Mononuclear cell (primary cell): ENCODE results near the gene FSD1. TPM values are rescaled to one million over a fixed set of nuclear protein-coding genes. Genes with fewer than 3 reads are reported as not detected.

Experiments
- H3K27me3 ChIP-seq: 2 replicates; pipeline ENCODE4 v1.6.0; 2011; ENCODE audit warnings: low read length, control low read depth; ENCODE audit not compliant: insufficient read depth
- H3K4me1 ChIP-seq: 2 replicates; pipeline ENCODE4 v1.5.1; 2011; ENCODE audit warnings: mild to moderate bottlenecking, low read length, control low read depth; ENCODE audit not compliant: insufficient read depth
- H3K4me3 ChIP-seq: 2 replicates; pipeline ENCODE4 v1.5.1; 2011; ENCODE audit warnings: mild to moderate bottlenecking, low read length, moderate library complexity
- H3K9me3 ChIP-seq: 2 replicates; pipeline ENCODE4 v1.5.1; 2011; ENCODE audit warnings: low read depth, mild to moderate bottlenecking, control low read depth, low read length
- total RNA-seq: library from RNA; depleted of rRNA; stranded (reverse); fragments of >200 nt; gene quantifications from one replicate; pipeline ENCODE4 v1.2.3, GENCODE V29; 2012

The FSD1 gene
- total RNA-seq, 1 donor = 0.73 TPM

DNA sequence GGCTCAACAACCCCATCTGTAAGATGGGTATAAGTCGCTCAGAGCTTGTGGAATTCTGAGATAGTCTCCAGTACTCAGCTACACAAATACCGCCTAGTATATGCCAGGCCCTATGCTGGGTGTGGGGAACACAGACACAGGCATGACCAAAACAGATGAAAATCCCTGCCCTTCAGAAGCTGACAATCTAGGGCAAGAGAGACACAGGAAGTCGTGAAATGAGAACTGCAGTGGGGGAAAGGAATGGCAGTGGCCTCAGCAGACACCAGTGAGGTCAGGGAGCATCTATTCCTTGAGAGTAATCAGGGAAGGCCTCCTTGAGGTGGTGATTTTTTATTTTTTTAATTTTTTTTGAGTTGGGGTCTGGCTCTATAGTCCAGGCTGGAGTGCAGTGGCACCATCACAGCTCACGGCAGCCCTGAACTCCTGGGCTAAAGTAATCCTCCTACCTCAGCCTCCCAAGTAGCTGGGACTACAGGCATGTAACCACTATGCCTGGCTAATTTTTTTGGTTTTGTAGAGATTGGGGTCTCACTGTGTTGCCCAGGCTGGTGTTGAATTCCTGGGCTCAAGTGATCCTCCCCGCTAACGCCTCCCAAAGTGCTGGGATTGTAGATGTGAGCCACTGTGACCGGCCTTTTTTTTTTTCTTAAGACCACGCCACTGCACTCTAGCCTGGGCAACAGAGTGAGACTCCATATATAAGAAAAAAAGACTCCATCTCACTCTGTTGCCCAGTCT lies 5.4 kb upstream of the FSD1 start:
- H3K4me1 ChIP-seq = peaks cover 4% of the 10 kb centered on the region
- H3K27me3 ChIP-seq = no peaks in the 10 kb centered on the region
- no peaks in the 10 kb centered on the region for H3K9me3 ChIP-seq
- H3K4me3 ChIP-seq = no peak overlapping the region

DNA sequence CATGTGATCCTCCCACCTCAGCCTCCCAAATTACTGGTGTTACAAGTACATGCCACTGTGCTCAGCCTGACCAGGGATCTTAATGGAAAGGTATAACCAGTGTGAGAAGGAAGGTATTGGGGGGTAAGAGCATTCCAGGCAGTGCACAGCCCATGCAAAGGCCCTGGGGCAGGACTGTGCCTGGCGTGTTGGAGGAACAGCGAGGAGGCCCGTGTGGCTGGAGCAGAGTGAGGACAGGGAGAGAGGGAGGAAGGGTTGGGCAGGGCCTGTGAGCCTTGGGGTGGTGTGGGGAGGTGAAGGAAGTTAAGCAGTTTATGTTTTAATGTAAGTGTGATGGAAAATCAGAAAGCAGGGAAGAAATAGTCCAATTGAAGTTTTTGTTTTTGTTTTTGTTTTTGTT lies 3.8 kb upstream of the FSD1 start:
- no peak overlapping the region for H3K4me3 ChIP-seq
- H3K27me3 ChIP-seq = no peaks in the 10 kb centered on the region
- peaks cover 9% of the 10 kb centered on the region for H3K4me1 ChIP-seq
- no peaks in the 10 kb centered on the region for H3K9me3 ChIP-seq

DNA sequence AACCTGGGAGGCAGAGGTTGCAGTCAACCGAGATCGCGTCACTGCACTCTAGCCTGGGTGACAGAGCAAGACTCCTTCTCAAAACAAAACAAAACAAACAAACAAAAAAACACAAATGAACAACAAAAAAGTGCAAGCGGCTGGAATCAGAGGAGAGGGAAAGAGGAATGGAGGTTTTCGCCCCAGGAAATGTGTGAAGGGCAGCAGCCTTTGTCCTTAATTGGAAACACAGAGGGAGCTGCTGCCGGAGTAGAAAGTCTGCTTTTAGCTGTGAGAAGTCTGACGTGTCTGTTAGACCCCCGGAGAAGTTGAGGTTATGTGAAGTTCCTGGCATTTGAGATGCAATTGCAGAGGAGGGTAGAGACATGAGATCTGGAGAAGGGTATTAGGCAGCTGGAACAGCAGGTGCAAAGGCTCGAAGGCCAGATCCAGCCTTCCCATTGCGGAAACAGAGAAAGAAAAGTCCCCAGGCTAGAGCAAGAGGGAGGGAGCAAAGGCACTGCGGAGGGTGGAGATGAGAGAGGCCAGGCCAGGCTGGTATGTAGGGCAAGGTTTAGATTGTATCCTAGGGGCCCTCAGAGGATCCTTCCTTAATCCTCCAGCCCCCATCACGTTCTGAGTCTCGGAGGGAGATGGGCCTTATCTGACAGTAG lies 2.7 kb upstream of the FSD1 start:
- Histone ChIP-seq H3K27me3 (no peaks in the 10 kb centered on the region), H3K4me3 (peak overlapping the region; percentile 24), H3K4me1 (peaks cover 9% of the 10 kb centered on the region), H3K9me3 (no peaks in the 10 kb centered on the region)

DNA sequence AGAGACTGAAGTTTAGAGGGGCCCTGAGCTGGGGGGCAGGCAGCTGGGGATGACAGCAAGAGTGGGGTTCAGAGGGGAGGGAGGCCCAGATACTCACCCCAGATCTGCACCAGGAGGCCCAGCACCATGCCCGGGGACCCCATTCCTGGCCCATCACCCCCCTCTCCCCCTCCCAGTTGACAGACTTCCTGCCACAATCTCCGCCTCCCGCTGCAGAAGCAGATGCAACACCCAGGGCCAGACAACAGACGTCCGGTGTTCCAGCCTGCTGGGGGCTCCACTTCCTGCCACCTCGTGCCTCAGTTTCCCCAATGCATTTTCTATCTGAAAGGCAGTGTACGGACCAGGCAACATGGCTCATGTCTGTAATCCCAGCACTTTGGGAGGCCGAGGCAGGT lies 2.2 kb upstream of the FSD1 start, which contains the start of gene TMIGD2:
TMIGD2 (minus strand) TSS at position 147 of the 398 bp plus-strand sequence; CDS start at position 143, 4 bp downstream.
- Histone ChIP-seq H3K4me1 (peaks cover 9% of the 10 kb centered on the region), H3K9me3 (no peaks in the 10 kb centered on the region), H3K4me3 (peak within 1 kb of the TSS; percentile 24)

DNA sequence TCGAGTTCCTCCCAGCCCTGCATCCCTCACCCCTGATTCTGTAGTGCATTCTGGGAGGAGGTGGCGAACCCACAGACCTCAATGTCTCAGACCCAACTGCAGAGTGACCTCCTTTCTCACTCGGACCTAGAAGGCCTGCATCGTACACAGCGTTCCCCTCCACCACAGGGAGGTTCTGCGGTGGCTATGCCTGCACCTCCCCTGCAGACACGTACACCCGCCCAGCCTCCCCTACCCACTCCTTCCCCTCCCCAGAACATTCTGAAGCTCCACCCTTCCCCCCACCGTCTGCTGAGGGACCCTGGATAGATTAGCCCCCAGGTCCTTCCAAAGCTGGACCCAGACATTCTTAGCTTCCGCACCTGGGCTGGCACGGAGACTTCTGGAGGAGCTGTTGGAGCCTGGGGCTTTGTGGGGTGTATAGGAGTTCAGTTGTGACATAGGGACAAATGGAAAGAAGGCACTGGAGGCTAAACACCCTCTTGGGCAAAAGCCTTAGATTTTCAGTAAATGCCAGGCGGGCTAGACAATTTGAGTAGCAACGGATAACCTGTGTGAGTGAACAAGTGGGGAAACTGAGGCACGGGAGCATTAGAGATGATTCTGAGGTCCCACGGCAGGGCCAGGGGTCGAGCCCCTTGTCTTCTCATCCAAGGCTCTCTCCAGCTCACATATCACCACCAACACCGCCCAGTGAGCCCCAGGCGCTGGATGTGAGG lies 420 bp upstream of the FSD1 start:
- H3K9me3 ChIP-seq = no peaks in the 10 kb centered on the region
- H3K4me1 ChIP-seq = peaks cover 9% of the 10 kb centered on the region
- no peaks in the 10 kb centered on the region for H3K27me3 ChIP-seq
- no peak overlapping the region for H3K4me3 ChIP-seq

More for the DNA sequence above, 2.2 kb upstream of the FSD1 start, which contains the start of gene TMIGD2:
- H3K27me3 ChIP-seq = no peaks in the 10 kb centered on the region

DNA sequence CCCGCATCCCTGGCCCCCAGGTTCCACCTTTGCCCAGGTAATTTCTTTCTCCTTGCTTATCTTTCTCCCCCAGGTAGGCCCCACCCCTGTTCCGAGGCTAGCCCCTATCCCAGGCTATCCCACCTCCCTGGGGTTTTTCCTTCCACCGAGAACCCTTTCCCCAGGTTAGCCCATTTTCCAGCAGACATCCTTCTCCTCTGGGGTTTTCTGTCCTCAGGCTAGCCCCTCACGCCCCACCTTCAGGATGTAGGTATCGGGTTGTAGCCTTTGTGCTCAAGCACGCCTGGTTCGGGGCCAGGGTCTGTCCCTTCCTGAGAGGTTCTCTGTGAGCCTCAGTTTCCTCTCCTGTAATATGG lies 837 bp downstream of the FSD1 start:
- no peaks in the 10 kb centered on the region for H3K27me3 ChIP-seq
- peaks cover 9% of the 10 kb centered on the region for H3K4me1 ChIP-seq
- no peaks in the 10 kb centered on the region for H3K9me3 ChIP-seq
- H3K4me3 ChIP-seq = no peak overlapping the region

DNA sequence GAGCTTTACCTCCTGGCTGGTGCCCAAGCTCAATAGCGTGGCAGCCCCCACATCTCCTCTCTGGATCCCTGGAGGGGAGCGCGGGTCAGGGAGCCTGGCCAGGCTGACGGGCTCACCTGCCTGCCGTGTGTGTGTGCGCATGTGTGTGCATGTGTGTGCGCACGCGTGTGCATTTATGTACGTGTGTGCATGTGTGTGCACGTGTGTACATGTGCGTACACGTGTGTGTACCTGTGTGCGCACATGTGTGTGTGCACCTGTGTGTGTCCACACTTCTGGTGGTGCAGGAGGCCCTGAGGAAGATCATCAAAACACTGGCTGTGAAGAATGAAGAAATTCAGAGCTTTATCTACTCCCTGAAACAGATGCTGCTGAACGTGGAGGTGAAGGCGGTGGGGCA lies 1.3 kb downstream of the FSD1 start:
- Histone ChIP-seq H3K4me1 (peaks cover 9% of the 10 kb centered on the region), H3K9me3 (no peaks in the 10 kb centered on the region), H3K4me3 (no peak overlapping the region), H3K27me3 (no peaks in the 10 kb centered on the region)

DNA sequence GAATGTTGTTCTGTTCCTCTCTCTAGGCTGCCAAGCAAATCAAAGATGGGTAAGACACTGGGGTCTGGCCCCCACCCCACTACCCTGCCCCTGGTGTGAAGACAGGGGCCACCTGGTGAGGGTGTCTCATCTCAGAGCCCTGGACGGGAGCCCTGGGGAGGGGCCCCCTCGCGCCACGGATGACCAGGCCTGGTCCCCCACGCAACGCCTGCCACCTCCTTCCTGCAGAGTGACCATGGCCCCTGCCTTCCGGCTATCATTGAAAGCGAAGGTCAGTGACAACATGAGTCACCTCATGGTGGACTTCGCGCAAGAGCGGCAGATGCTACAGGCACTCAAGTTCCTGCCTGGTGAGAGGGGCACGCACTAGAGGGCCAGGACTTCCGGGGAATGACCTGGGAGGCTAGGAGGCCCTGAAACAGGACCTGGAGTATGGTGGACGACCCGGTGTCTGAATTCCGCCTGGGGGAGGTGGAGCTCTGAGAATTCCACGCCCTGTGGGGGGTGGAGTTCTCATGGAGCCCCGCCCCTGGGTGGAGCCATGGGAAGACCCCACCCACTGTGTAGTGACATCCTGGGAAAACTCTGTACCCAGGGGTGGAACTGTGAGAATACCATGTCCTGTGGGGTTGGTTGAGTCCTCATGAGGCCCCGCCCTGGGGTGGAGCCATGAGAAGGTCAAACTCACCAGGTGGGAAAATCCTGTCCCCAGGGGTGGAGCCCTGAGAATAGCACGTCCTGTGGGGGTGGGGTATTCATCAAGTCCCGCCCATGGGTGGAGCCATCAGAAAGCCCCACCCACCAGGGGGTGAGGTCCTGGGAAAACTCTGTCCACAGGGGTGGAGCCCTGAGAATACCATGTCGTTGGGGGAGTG lies 6.1 kb downstream of the FSD1 start:
- no peaks in the 10 kb centered on the region for H3K27me3 ChIP-seq
- no peak overlapping the region for H3K4me3 ChIP-seq
- H3K9me3 ChIP-seq = no peaks in the 10 kb centered on the region
- H3K4me1 ChIP-seq = peaks cover 7% of the 10 kb centered on the region

DNA sequence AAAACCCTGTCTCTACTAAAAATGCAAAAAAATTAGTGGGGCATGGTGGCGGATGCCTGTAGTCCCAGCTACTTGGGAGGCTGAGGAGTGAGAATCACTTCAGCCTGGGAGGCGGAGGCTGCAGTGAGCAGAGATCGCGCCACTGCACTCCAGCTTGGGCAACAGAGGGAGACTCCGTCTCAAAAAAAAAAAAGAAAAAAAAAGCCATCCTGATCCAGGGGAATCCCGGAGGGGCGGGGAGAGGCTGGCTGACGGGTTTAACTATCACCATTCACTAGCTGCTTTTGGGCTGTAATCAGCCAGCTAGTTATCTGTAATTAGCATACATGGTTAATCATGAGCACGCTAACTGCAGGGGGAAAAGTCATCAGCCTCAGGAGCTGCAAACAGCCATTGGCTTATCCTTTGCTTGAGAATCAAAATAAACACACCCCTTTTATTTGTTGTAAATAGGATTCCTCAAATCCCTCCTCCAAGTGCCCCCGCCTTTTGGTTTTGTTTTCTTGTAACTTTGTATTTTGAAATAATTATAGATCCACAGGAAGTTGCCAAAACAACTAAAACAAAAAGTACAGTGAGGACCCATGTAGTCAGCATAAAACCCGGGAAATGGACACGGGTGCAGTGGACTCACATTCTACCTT lies 9.6 kb downstream of the FSD1 start:
- Histone ChIP-seq H3K4me3 (no peak overlapping the region), H3K9me3 (no peaks in the 10 kb centered on the region), H3K27me3 (no peaks in the 10 kb centered on the region), H3K4me1 (peaks cover 8% of the 10 kb centered on the region)

DNA sequence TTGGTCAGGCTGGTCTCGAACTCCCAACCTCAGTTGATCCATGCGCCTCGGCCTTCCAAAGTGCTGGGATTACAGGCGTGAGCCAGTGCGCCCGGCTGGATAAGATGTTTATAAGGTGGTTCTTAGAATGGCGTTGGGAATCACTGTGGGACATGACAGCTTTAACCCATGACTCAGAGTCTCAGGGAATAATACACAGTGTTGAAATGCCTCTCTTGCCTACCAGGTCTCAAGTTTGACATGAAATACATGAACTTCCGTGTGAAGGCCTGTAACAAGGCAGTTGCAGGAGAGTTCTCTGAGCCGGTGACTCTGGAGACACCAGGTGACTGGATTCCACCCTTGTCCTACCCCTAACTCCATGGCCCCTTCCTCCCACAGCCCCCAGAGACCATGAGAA lies 12.6 kb downstream of the FSD1 start:
- Histone ChIP-seq H3K4me1 (peaks cover 9% of the 10 kb centered on the region), H3K27me3 (no peaks in the 10 kb centered on the region), H3K4me3 (no peak overlapping the region), H3K9me3 (peaks cover 6% of the 10 kb centered on the region)

DNA sequence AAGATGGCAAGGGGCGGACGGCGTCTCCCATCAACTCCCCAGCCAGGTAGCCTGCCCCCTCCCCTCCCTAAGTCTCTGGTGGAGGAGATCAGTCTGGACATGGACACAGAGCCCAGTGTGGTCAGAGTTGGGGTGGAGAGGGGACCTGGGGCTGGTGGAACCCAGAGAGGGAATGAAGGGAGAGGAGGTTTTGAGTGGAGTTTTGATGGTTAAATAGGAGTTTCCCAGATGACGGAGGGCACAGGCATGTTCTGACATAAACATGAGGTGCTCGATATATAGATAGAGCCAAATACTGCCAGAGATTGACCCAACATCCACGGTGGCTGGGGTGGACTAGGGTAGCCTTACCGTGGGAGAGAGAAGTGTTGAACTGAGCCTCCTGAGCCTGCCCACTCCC lies 14.1 kb downstream of the FSD1 start:
- Histone ChIP-seq H3K9me3 (peaks cover 6% of the 10 kb centered on the region), H3K4me3 (no peak overlapping the region), H3K4me1 (peaks cover 9% of the 10 kb centered on the region), H3K27me3 (no peaks in the 10 kb centered on the region)

DNA sequence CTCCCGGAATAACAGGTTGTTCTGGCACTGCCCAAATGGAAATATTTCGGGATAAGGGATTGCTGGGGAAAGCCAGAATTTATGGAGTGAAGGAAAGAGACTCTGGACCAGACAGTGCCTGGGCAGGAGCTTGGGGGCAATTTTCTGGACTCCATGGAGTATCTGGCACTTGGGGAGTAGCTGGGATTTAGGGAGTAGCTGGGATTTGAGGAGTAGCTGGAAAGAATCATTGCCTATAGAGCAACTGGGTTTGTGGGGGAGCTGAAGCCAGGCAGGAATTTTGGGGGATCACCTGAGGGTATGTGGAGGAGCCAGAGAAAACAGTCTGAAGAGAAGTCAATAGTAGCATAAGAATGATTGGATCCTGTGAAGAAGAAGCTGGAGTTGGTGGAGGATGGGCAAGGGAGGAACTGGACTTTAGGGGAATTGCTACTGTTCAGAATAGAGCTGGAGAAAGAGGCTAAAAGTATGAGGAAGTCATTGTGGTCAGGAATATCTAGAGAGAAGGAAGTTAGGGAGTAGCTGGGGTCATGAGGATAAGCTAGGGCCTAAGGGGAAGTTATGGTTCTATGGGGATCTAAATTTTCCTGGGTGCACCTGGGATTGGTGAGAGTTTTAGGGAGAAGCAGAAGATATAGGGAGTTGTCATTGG lies 14.8 kb downstream of the FSD1 start:
- Histone ChIP-seq H3K4me1 (peaks cover 3% of the 10 kb centered on the region), H3K9me3 (peaks cover 6% of the 10 kb centered on the region), H3K4me3 (no peak overlapping the region), H3K27me3 (no peaks in the 10 kb centered on the region)

DNA sequence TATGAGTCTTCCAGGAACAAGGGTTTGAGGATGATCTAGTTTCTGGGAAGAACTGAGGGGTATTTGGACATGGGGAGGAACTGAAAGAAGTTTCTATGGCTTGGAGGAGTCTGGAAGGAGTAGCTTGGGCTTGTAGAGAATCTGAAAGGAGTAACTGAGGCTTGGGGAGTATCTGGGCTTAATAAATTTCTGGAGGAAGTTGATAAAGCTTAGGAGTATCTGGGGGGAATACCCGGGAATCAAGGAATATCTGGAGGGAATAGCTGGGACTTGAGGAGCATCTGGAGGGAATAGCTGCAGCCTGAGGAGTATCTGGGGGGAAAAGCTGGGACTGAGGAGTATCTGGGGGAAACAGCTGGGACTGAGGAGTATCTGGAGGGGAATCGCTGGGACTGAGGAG lies 16.0 kb downstream of the FSD1 start:
- H3K4me1 ChIP-seq = peaks cover 3% of the 10 kb centered on the region
- H3K4me3 ChIP-seq = no peak overlapping the region
- H3K27me3 ChIP-seq = no peaks in the 10 kb centered on the region
- peaks cover 6% of the 10 kb centered on the region for H3K9me3 ChIP-seq
